HepG2 (cell line): ENCODE measurements around the gene NEMP2. TPM values are rescaled to one million over a fixed set of nuclear protein-coding genes. Genes with fewer than 3 reads are reported as not detected.

Experiments used
- ASH2L ChIP-seq: fragments of 300-600, 200-600 bp; sonication (generic); IDR thresholded peaks from 2 replicates; pipeline ENCODE4 v1.7.0; 2017; ENCODE audit warnings: low read depth, mild to moderate bottlenecking, moderate library complexity, mixed read lengths, low read length; ENCODE audit not compliant: insufficient read length
- GABPA ChIP-seq, 2 experiments: IDR thresholded peaks; 2 replicates each; pipeline ENCODE4 v1.6.1; 2011 to 2016; ENCODE audit warnings: low read depth in 2 of 2, low read length in 1 of 2, missing biosample characterization in 1 of 2, missing genetic modification characterization in 1 of 2
- POGZ ChIP-seq: sonication (generic); formaldehyde crosslinking; IDR thresholded peaks from 2 replicates; pipeline ENCODE4 v1.4.0; 2020; ENCODE audit warnings: mild to moderate bottlenecking, missing genetic modification reagents
- RORA ChIP-seq: sonication (generic); formaldehyde crosslinking; IDR thresholded peaks from 2 replicates; pipeline ENCODE4 v1.5.0; 2020; ENCODE audit warnings: mild to moderate bottlenecking, missing genetic modification reagents, moderate library complexity
- SATB2 ChIP-seq: sonication (generic); formaldehyde crosslinking; IDR thresholded peaks from 2 replicates; pipeline ENCODE4 v1.5.0; 2020; ENCODE audit warnings: missing genetic modification reagents
- TBX3 ChIP-seq: fragments of 450-650 bp; IDR thresholded peaks from 2 replicates; pipeline ENCODE4 v1.6.1; 2017; ENCODE audit warnings: antibody characterized with exemption, mild to moderate bottlenecking, inconsistent platforms, borderline replicate concordance
- TEAD2 ChIP-seq: sonication (generic); formaldehyde crosslinking; IDR thresholded peaks from 2 replicates; pipeline ENCODE4 v1.9.0; 2021; ENCODE audit warnings: missing genetic modification reagents
- TEAD3 ChIP-seq: optimal IDR thresholded peaks from 2 replicates; pipeline ENCODE3; 2016; ENCODE audit warnings: borderline replicate concordance
- ZMYM2 ChIP-seq: sonication (generic); formaldehyde crosslinking; IDR thresholded peaks from 2 replicates; pipeline ENCODE4 v1.8.0; 2022; ENCODE audit warnings: mild to moderate bottlenecking, missing genetic modification reagents
- ZNF10 ChIP-seq: sonication (generic); formaldehyde crosslinking; IDR thresholded peaks from 2 replicates; pipeline ENCODE4 v1.4.0; 2020; ENCODE audit warnings: mild to moderate bottlenecking, low read depth, missing genetic modification reagents, borderline replicate concordance
- ZNF331 ChIP-seq: sonication (generic); formaldehyde crosslinking; IDR thresholded peaks from 2 replicates; pipeline ENCODE4 v1.4.0; 2020; ENCODE audit warnings: missing genetic modification reagents
- ZSCAN22 ChIP-seq: sonication (generic); formaldehyde crosslinking; IDR thresholded peaks from 2 replicates; pipeline ENCODE4 v1.4.0; 2020; ENCODE audit warnings: mild to moderate bottlenecking, missing genetic modification reagents
- polyA plus RNA-seq, 8 experiments: library from polyadenylated mRNA; depleted of rRNA in 3 of 8; stranded (reverse) in 7 of 8; unstranded in 1 of 8; fragments of >200 nt; fragmentation: Illumina TruSeq in 4 of 8; extraction: Trizol in 4 of 8; gene quantifications; 2 replicates each; pipeline versions ENCODE4 v1.2.1 to v1.2.3, GENCODE V29; 2011 to 2016; ENCODE audit warnings: low read depth in 4 of 8, missing spikeins in 1 of 8, mixed read lengths in 1 of 8; ENCODE audit not compliant: insufficient read depth in 1 of 8
- total RNA-seq, 5 experiments: library from RNA; depleted of rRNA; stranded (reverse); fragments of >200 nt; fragmentation: Illumina TruSeq; extraction: Trizol; gene quantifications; 2 replicates each; pipeline ENCODE4 v1.2.3, GENCODE V29; 2016; ENCODE audit warnings: low read depth in 1 of 5
- TF ChIP-seq, protein P1 (sequence below): sonication (generic); formaldehyde crosslinking; IDR thresholded peaks from 2 replicates; pipeline ENCODE4 v1.4.0; 2020; ENCODE audit warnings: missing genetic modification reagents
- TF ChIP-seq, protein P2 (sequence below): sonication (generic); formaldehyde crosslinking; IDR thresholded peaks from 2 replicates; pipeline ENCODE4 v1.5.1; 2020; ENCODE audit warnings: mild to moderate bottlenecking, moderate library complexity, missing genetic modification reagents
- TF ChIP-seq, protein P3 (sequence below): sonication (generic); formaldehyde crosslinking; IDR thresholded peaks from 2 replicates; pipeline ENCODE4 v1.8.1; 2022; ENCODE audit warnings: mild to moderate bottlenecking, missing genetic modification reagents
- TF ChIP-seq, protein P4 (sequence below): sonication (generic); formaldehyde crosslinking; IDR thresholded peaks from 2 replicates; pipeline ENCODE4 v1.4.0; 2020; ENCODE audit warnings: missing genetic modification reagents, mild to moderate bottlenecking, borderline replicate concordance
- TF ChIP-seq, protein P5 (sequence below): IDR thresholded peaks from 2 replicates; pipeline ENCODE4 v1.6.1; 2016; ENCODE audit warnings: low read depth, borderline replicate concordance
- TF ChIP-seq, protein P6 (sequence below): sonication (generic); formaldehyde crosslinking; IDR thresholded peaks from 2 replicates; pipeline ENCODE4 v1.4.0; 2020; ENCODE audit warnings: mild to moderate bottlenecking, missing genetic modification reagents
- TF ChIP-seq, protein P7 (sequence below): sonication (generic); formaldehyde crosslinking; IDR thresholded peaks from 2 replicates; pipeline ENCODE4 v1.4.0; 2020; ENCODE audit warnings: missing genetic modification reagents; ENCODE audit errors: not compliant biosample characterization

The NEMP2 gene
- total and polyA plus RNA-seq, 2 of the 13 experiments (the other 11 are each of a cell fraction or from before 2014, with no cell fraction given) = 2.4 to 9.8 TPM

DNA sequence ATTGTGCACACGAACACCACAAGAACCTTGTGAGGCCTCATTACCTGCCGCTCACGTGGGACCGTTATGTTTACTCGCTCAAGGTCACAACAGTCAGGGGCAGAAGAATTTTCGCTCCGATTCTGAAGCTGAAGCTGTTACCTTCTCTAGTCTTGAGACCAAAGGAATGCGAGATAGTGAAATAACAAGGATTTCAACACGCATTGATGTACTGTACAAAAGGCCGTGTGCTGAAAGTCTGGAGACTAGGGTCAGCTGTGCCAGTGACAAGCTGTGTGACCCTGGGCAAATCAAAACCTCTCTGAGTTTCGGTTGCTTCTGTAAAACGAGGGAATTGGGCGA, 583 bp downstream of the NEMP2 start (continued):
- TF ChIP-seq, protein P1, sequence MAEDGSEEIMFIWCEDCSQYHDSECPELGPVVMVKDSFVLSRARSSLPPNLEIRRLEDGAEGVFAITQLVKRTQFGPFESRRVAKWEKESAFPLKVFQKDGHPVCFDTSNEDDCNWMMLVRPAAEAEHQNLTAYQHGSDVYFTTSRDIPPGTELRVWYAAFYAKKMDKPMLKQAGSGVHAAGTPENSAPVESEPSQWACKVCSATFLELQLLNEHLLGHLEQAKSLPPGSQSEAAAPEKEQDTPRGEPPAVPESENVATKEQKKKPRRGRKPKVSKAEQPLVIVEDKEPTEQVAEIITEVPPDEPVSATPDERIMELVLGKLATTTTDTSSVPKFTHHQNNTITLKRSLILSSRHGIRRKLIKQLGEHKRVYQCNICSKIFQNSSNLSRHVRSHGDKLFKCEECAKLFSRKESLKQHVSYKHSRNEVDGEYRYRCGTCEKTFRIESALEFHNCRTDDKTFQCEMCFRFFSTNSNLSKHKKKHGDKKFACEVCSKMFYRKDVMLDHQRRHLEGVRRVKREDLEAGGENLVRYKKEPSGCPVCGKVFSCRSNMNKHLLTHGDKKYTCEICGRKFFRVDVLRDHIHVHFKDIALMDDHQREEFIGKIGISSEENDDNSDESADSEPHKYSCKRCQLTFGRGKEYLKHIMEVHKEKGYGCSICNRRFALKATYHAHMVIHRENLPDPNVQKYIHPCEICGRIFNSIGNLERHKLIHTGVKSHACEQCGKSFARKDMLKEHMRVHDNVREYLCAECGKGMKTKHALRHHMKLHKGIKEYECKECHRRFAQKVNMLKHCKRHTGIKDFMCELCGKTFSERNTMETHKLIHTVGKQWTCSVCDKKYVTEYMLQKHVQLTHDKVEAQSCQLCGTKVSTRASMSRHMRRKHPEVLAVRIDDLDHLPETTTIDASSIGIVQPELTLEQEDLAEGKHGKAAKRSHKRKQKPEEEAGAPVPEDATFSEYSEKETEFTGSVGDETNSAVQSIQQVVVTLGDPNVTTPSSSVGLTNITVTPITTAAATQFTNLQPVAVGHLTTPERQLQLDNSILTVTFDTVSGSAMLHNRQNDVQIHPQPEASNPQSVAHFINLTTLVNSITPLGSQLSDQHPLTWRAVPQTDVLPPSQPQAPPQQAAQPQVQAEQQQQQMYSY (CRISPR knock-in tag) = no peak
- no peak for TF ChIP-seq ZNF331 (CRISPR knock-in tag)
- TF ChIP-seq, protein P2, sequence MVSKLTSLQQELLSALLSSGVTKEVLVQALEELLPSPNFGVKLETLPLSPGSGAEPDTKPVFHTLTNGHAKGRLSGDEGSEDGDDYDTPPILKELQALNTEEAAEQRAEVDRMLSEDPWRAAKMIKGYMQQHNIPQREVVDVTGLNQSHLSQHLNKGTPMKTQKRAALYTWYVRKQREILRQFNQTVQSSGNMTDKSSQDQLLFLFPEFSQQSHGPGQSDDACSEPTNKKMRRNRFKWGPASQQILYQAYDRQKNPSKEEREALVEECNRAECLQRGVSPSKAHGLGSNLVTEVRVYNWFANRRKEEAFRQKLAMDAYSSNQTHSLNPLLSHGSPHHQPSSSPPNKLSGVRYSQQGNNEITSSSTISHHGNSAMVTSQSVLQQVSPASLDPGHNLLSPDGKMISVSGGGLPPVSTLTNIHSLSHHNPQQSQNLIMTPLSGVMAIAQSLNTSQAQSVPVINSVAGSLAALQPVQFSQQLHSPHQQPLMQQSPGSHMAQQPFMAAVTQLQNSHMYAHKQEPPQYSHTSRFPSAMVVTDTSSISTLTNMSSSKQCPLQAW (CRISPR knock-in tag) = peak; percentile 84
- TF ChIP-seq POGZ (CRISPR knock-in tag) = peak; percentile 59
- no peak for TF ChIP-seq GABPA (IDR thresholded peaks at IDR 0.05; ENCODE audit: low read depth, low read length)
- 0 out of 2 replicates have a peak, but pooled peaks have one; percentile 45 for TF ChIP-seq GABPA (CRISPR knock-in tag; IDR thresholded peaks at IDR 0.05; ENCODE audit: low read depth)
- TF ChIP-seq, protein P3, sequence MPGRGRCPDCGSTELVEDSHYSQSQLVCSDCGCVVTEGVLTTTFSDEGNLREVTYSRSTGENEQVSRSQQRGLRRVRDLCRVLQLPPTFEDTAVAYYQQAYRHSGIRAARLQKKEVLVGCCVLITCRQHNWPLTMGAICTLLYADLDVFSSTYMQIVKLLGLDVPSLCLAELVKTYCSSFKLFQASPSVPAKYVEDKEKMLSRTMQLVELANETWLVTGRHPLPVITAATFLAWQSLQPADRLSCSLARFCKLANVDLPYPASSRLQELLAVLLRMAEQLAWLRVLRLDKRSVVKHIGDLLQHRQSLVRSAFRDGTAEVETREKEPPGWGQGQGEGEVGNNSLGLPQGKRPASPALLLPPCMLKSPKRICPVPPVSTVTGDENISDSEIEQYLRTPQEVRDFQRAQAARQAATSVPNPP (CRISPR knock-in tag) = no peak
- TF ChIP-seq, protein P4, sequence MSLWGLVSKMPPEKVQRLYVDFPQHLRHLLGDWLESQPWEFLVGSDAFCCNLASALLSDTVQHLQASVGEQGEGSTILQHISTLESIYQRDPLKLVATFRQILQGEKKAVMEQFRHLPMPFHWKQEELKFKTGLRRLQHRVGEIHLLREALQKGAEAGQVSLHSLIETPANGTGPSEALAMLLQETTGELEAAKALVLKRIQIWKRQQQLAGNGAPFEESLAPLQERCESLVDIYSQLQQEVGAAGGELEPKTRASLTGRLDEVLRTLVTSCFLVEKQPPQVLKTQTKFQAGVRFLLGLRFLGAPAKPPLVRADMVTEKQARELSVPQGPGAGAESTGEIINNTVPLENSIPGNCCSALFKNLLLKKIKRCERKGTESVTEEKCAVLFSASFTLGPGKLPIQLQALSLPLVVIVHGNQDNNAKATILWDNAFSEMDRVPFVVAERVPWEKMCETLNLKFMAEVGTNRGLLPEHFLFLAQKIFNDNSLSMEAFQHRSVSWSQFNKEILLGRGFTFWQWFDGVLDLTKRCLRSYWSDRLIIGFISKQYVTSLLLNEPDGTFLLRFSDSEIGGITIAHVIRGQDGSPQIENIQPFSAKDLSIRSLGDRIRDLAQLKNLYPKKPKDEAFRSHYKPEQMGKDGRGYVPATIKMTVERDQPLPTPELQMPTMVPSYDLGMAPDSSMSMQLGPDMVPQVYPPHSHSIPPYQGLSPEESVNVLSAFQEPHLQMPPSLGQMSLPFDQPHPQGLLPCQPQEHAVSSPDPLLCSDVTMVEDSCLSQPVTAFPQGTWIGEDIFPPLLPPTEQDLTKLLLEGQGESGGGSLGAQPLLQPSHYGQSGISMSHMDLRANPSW = 0 out of 2 replicates have a peak, but pooled peaks have one; percentile 74
- TF ChIP-seq, protein P5, sequence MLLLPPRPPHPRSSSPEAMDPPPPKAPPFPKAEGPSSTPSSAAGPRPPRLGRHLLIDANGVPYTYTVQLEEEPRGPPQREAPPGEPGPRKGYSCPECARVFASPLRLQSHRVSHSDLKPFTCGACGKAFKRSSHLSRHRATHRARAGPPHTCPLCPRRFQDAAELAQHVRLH (CRISPR knock-in tag) = no peak; the same call in 1 of the 2 replicates
- TF ChIP-seq, protein P6, sequence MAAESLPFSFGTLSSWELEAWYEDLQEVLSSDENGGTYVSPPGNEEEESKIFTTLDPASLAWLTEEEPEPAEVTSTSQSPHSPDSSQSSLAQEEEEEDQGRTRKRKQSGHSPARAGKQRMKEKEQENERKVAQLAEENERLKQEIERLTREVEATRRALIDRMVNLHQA (CRISPR knock-in tag) = no peak
- TF ChIP-seq ASH2L = no peak
- TF ChIP-seq SATB2 (CRISPR knock-in tag) = no peak
- TF ChIP-seq ZNF10 (CRISPR knock-in tag) = no peak
- TF ChIP-seq TBX3 = 0 out of 2 replicates have a peak, but pooled peaks have one; percentile 7
- TF ChIP-seq, protein P7, sequence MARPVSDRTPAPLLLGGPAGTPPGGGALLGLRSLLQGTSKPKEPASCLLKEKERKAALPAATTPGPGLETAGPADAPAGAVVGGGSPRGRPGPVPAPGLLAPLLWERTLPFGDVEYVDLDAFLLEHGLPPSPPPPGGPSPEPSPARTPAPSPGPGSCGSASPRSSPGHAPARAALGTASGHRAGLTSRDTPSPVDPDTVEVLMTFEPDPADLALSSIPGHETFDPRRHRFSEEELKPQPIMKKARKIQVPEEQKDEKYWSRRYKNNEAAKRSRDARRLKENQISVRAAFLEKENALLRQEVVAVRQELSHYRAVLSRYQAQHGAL (CRISPR knock-in tag) = no peak
- peak; percentile 52; the same call in 1 of the 2 replicates for TF ChIP-seq RORA (CRISPR knock-in tag)
- TF ChIP-seq TEAD2 (CRISPR knock-in tag) = 0 out of 2 replicates have a peak, but pooled peaks have one; percentile 12
- TF ChIP-seq ZMYM2 (CRISPR knock-in tag) = 0 out of 2 replicates have a peak, but pooled peaks have one; percentile 15
- TF ChIP-seq ZSCAN22 = no peak
- peak; percentile 69 for TF ChIP-seq TEAD3 (CRISPR knock-in tag)
